K562 (cell line): ENCODE results near the gene GPN3. TPM values are rescaled to one million over a fixed set of nuclear protein-coding genes. Genes with fewer than 3 reads are reported as not detected.

Source experiments
- ATAC-seq: fragments of 200-7000 bp; cut with Tn5 transposase; 3 replicates; pipeline ENCODE4 v1.9.1; 2020; ENCODE audit warnings: moderate library complexity
- BruUV-seq: library from RNA; stranded (reverse); fragments of 400-500 nt; replicated peaks from 2 replicates; lab custom pipeline; 2021; lab: Mats Ljungman, UMichigan
- CTCF ChIA-PET: fragments of 300-600 bp; formaldehyde crosslinking; extraction: SDS; loops from one replicate; lab custom pipeline; 2021; ENCODE audit warnings: low intra/inter-chr PET ratio; lab: Yijun Ruan, JAX
- POLR2A ChIA-PET: fragments of 300-600, 350-650 bp; sonication (Branson Sonifier 250); formaldehyde crosslinking; extraction: SDS; loops from one replicate; lab custom pipeline; 2021; ENCODE audit warnings: antibody characterized with exemption, inconsistent platforms; lab: Yijun Ruan, JAX
- DNase-seq, 4 experiments: peaks; one replicate each; pipeline versions ENCODE4 v3.0.0 to v3.0.0-alpha.2; 2011 to 2018; ENCODE audit warnings: low spot score in 3 of 4, mixed read lengths in 3 of 4; ENCODE audit errors: extremely low read depth in 1 of 4
- FAIRE-seq: peaks from 2 replicates; lab custom pipeline; 2011; peaks lifted over from hg19 to GRCh38; lab: Jason Lieb, UNC
- H2AFZ ChIP-seq: 2 replicates; pipeline ENCODE4 v1.6.0; 2011; ENCODE audit warnings: low read depth, low read length, control low read depth, inconsistent platforms
- H3K27ac ChIP-seq: fragments of 200-600 bp; 3 replicates; pipeline ENCODE4 v1.8.0; 2011; ENCODE audit warnings: low read depth, mild to moderate bottlenecking, control low read depth, inconsistent platforms, low read length, moderate library complexity, mixed read lengths; ENCODE audit errors: extremely low read depth
- H3K27me3 ChIP-seq, 2 experiments: fragments of 300-600 bp in 1 of 2; 2 replicates in 1 of 2; 3 replicates in 1 of 2; pipeline versions ENCODE4 v1.6.0 to v1.8.0; 2011; ENCODE audit warnings: inconsistent platforms in 2 of 2, low read length in 2 of 2, mild to moderate bottlenecking in 1 of 2, mixed read lengths in 1 of 2, moderate library complexity in 1 of 2; ENCODE audit not compliant: control insufficient read depth in 2 of 2, insufficient read depth in 2 of 2
- H3K36me3 ChIP-seq: fragments of 300-600 bp; 3 replicates; pipeline ENCODE4 v1.8.0; 2011; ENCODE audit warnings: mild to moderate bottlenecking, low read length, inconsistent platforms; ENCODE audit not compliant: control insufficient read depth, insufficient read depth
- H3K4me1 ChIP-seq, 2 experiments: fragments of 200-600 bp in 1 of 2; replicated peaks in 1 of 2; 2 replicates in 1 of 2; 3 replicates in 1 of 2; pipeline versions ENCODE4 v1.5.1 to v1.8.0; 2011; ENCODE audit warnings: inconsistent platforms in 2 of 2, low read length in 2 of 2, mild to moderate bottlenecking in 1 of 2, mixed read lengths in 1 of 2, moderate library complexity in 1 of 2; ENCODE audit not compliant: control insufficient read depth in 2 of 2, insufficient read depth in 2 of 2
- H3K4me2 ChIP-seq: 2 replicates; pipeline ENCODE4 v1.6.1; 2011; ENCODE audit warnings: low read length, control low read depth, inconsistent platforms, mixed read lengths; ENCODE audit not compliant: insufficient read depth
- H3K4me3 ChIP-seq: fragments of 200-600 bp; sonication (generic), shearing (Covaris generic); 2 replicates; pipeline ENCODE4 v1.5.1; 2016; ENCODE audit warnings: control low read depth, inconsistent platforms
- H3K79me2 ChIP-seq: fragments of 200-600 bp; 3 replicates; pipeline ENCODE4 v1.8.0; 2011; ENCODE audit warnings: low read length, inconsistent platforms; ENCODE audit not compliant: control insufficient read depth, insufficient read depth
- H3K9ac ChIP-seq, 2 experiments: 2 replicates each; pipeline versions ENCODE4 v1.6.0 to v1.6.1; 2011; ENCODE audit warnings: low read depth in 2 of 2, low read length in 2 of 2, control low read depth in 1 of 2, inconsistent platforms in 1 of 2, mild to moderate bottlenecking in 1 of 2, mixed read lengths in 1 of 2; ENCODE audit not compliant: insufficient read depth in 1 of 2
- H3K9me1 ChIP-seq: one replicate; pipeline ENCODE4 v1.6.0; 2011; ENCODE audit warnings: inconsistent platforms, mild to moderate bottlenecking, low read length, moderate library complexity; ENCODE audit not compliant: control insufficient read depth, insufficient read depth
- H3K9me3 ChIP-seq: replicated peaks from 2 replicates; pipeline ENCODE4 v1.5.1; 2011; ENCODE audit warnings: low read depth, low read length, inconsistent platforms; ENCODE audit not compliant: control insufficient read depth, insufficient read depth
- H4K20me1 ChIP-seq: replicated peaks from 2 replicates; pipeline ENCODE4 v1.6.1; 2011; ENCODE audit warnings: low read length, inconsistent platforms, mixed read lengths; ENCODE audit not compliant: control insufficient read depth, insufficient read depth
- HOXB6 ChIP-seq: fragments of 250-450 bp; sonication (Bioruptor Pico); IDR thresholded peaks from 2 replicates; pipeline ENCODE4 v1.5.1; 2022; ENCODE audit warnings: mild to moderate bottlenecking, borderline replicate concordance
- STAG1 ChIP-seq: sonication (generic); formaldehyde crosslinking; IDR thresholded peaks from 2 replicates; pipeline ENCODE4 v1.5.0; 2020; ENCODE audit warnings: missing genetic modification reagents, borderline replicate concordance
- TCF7 ChIP-seq: sonication (generic); IDR thresholded peaks from 2 replicates; pipeline ENCODE4 v1.6.1; 2016; ENCODE audit warnings: antibody characterized with exemption, borderline replicate concordance
- XRCC5 ChIP-seq: fragments of 200-400 bp; formaldehyde crosslinking; IDR thresholded peaks from 2 replicates; pipeline ENCODE4 v1.6.1; 2017; ENCODE audit warnings: low read depth, mild to moderate bottlenecking, low read length
- ZNF347 ChIP-seq: fragments of 450-650 bp; formaldehyde crosslinking; IDR thresholded peaks from 2 replicates; pipeline ENCODE4 v1.4.0; 2020; ENCODE audit warnings: low read depth, mild to moderate bottlenecking, moderate library complexity
- ZNF436 ChIP-seq: fragments of 250-450, 450-650 bp; sonication (Bioruptor Pico); formaldehyde crosslinking; IDR thresholded peaks from 2 replicates; pipeline ENCODE4 v1.7.0; 2020; ENCODE audit warnings: mild to moderate bottlenecking
- WGBS: fragments of 100-300 bp; shearing (Covaris generic); methylation state at CpG from one replicate; pipeline ENCODE4 v1.1.6; 2016; ENCODE audit warnings: low coverage, mixed read lengths; ENCODE audit not compliant: insufficient coverage; ENCODE audit errors: missing lambda C conversion rate; 5-methylcytosine and 5-hydroxymethylcytosine counted together
- in situ Hi-C: fragments of 300-500 bp; cut with MboI; formaldehyde crosslinking; loops from 4 replicates; pipeline ENCODE4 v1.15.0; 2018; ENCODE audit warnings: inconsistent platforms, mixed read lengths
- intact Hi-C: fragments of 100-400 bp; cut with micrococcal nuclease; formaldehyde crosslinking; loops from 2 replicates; pipeline ENCODE4 v1.14.2; 2022
- polyA plus RNA-seq, 8 experiments: library from polyadenylated mRNA; depleted of rRNA in 4 of 8; stranded (reverse) in 5 of 8; unstranded in 3 of 8; fragments of >200 nt; fragmentation: Nextera tagmentation in 2 of 8; fragmentation: Illumina TruSeq in 1 of 8; extraction: Ambion mirVana in 2 of 8; extraction: Trizol in 1 of 8; gene quantifications; 2 replicates each; pipeline versions ENCODE4 v1.2.1 to v1.2.3, GENCODE V29; 2011 to 2014; ENCODE audit warnings: inconsistent platforms in 1 of 8, missing spikeins in 1 of 8
- total RNA-seq, 7 experiments: library from RNA; depleted of rRNA in 6 of 7; stranded (reverse); fragments of >200 nt in 6 of 7; fragmentation: Illumina TruSeq in 2 of 7; extraction: Trizol in 2 of 7; gene quantifications; 2 replicates each; pipeline versions ENCODE4 v1.2.1 to v1.2.3, GENCODE V29; 2011 to 2021; ENCODE audit warnings: low replicate concordance in 1 of 7
- TF ChIP-seq, protein P1 (sequence below), 3 experiments: IDR thresholded peaks in 2 of 3; conservative IDR thresholded peaks in 1 of 3; 2 replicates each; pipeline ENCODE4 v1.5.1; 2011 to 2012; ENCODE audit warnings: low read length in 3 of 3, mild to moderate bottlenecking in 3 of 3, control low read depth in 2 of 3, improper control_type of control experiment in 1 of 3, inconsistent platforms in 1 of 3, low read depth in 1 of 3, mixed read lengths in 1 of 3, moderate library complexity in 1 of 3; ENCODE audit not compliant: insufficient read depth in 2 of 3
- TF ChIP-seq, protein P2 (sequence below), 2 experiments: fragments of 200-800 bp in 1 of 2; sonication (Bioruptor generic) in 1 of 2; sonication (generic) in 1 of 2; formaldehyde crosslinking in 1 of 2; IDR thresholded peaks in 1 of 2; conservative IDR thresholded peaks in 1 of 2; 2 replicates each; pipeline versions ENCODE4 v1.5.0 to v1.6.1; 2016 to 2020; ENCODE audit warnings: missing compliant biosample characterization in 1 of 2, missing genetic modification characterization in 1 of 2, missing genetic modification reagents in 1 of 2
- TF ChIP-seq, protein P3 (sequence below): sonication (generic); formaldehyde crosslinking; IDR thresholded peaks from 2 replicates; pipeline ENCODE4 v1.8.0; 2023; ENCODE audit warnings: mild to moderate bottlenecking, missing genetic modification reagents
- TF ChIP-seq, protein P4 (sequence below): fragments of 450-650 bp; IDR thresholded peaks from 2 replicates; pipeline ENCODE4 v1.6.1; 2016; ENCODE audit warnings: low read depth, mild to moderate bottlenecking, moderate library complexity
- TF ChIP-seq, protein P5 (sequence below): fragments of 450-650 bp; formaldehyde crosslinking; IDR thresholded peaks from 2 replicates; pipeline ENCODE4 v1.4.0; 2020; ENCODE audit warnings: mild to moderate bottlenecking, moderate library complexity

Gene GPN3
- total and polyA plus RNA-seq, 9 of the 15 experiments (the other 6 are each of a cell fraction or from before 2014, with no cell fraction given) = 35.8 to 123 (median 64.2) TPM

DNA sequence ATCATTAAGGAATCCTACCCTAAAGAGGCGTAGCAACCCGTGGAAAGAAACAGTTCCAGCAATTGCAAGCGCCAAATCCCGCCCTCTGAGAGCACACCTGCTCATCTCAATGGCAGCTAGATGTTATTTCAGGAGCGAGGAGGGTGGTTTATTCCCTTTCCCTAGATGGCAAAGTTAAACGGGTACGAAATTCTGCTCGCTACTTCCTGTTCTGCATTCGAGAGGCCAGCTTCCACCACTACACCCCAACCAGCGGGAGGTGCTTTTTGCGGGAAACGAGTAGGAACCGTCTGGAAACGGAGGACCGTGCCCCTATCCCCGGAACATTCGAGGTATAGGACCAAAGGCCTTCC lies 33.3 kb upstream of the GPN3 start:
- peak overlapping the region; percentile 98 for H2AFZ ChIP-seq
- peak overlapping the region; percentile 95 to 99 for H3K9ac ChIP-seq
- H4K20me1 ChIP-seq = no peaks in the 10 kb centered on the region
- H3K27ac ChIP-seq = peak overlapping the region; percentile 89
- H3K4me3 ChIP-seq = peak overlapping the region; percentile 62
- H3K4me2 ChIP-seq = peak overlapping the region; percentile 96
- DNase-seq (no peak), ATAC-seq (peak; percentile 61), FAIRE-seq (no peak)
- no peaks in the 10 kb centered on the region for H3K27me3 ChIP-seq
- no peaks in the 10 kb centered on the region; the same call in 1 of the 2 replicates for H3K9me3 ChIP-seq
- under 1% methylated on average over 17 of the region's 17 CpGs for WGBS
- in situ Hi-C loops = no loop called here
- H3K9me1 ChIP-seq = no peaks in the 10 kb centered on the region
- peaks cover 13 to 18% of the 10 kb centered on the region in 2 experiments for H3K4me1 ChIP-seq
- H3K79me2 ChIP-seq = peaks cover 56% of the 10 kb centered on the region
- POLR2A ChIA-PET = interaction anchor here (0.6 to 1.9 kb wide), 12 partner anchors 9 to 568 kb away, joined by 3 to 9 read pairs (median 4); partner anchors contain the start of genes ARPC3, FAM216A and GPN3
- intact Hi-C loops = no loop called here
- CTCF ChIA-PET = no interaction called here
- TSS peak; percentile 61 for BruUV-seq
- peaks cover 35% of the 10 kb centered on the region; the same call in 2 of the 3 replicates for H3K36me3 ChIP-seq
- TF ChIP-seq, protein P1, sequence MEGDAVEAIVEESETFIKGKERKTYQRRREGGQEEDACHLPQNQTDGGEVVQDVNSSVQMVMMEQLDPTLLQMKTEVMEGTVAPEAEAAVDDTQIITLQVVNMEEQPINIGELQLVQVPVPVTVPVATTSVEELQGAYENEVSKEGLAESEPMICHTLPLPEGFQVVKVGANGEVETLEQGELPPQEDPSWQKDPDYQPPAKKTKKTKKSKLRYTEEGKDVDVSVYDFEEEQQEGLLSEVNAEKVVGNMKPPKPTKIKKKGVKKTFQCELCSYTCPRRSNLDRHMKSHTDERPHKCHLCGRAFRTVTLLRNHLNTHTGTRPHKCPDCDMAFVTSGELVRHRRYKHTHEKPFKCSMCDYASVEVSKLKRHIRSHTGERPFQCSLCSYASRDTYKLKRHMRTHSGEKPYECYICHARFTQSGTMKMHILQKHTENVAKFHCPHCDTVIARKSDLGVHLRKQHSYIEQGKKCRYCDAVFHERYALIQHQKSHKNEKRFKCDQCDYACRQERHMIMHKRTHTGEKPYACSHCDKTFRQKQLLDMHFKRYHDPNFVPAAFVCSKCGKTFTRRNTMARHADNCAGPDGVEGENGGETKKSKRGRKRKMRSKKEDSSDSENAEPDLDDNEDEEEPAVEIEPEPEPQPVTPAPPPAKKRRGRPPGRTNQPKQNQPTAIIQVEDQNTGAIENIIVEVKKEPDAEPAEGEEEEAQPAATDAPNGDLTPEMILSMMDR (IDR thresholded peaks at IDR 0.05 in 2 of 3, conservative IDR thresholded peaks at IDR 0.05 in 1 of 3; ENCODE audit: insufficient read depth in 2 of 3, low read depth in 1 of 3, low read length in 3 of 3) = no peak
- TF ChIP-seq HOXB6 (CRISPR knock-in tag) (no peak), STAG1 (CRISPR knock-in tag) (no peak), ZNF347 (CRISPR knock-in tag) (no peak), ZNF436 (CRISPR knock-in tag) (no peak), XRCC5 (no peak), TCF7 (no peak)
- TF ChIP-seq, protein P2, sequence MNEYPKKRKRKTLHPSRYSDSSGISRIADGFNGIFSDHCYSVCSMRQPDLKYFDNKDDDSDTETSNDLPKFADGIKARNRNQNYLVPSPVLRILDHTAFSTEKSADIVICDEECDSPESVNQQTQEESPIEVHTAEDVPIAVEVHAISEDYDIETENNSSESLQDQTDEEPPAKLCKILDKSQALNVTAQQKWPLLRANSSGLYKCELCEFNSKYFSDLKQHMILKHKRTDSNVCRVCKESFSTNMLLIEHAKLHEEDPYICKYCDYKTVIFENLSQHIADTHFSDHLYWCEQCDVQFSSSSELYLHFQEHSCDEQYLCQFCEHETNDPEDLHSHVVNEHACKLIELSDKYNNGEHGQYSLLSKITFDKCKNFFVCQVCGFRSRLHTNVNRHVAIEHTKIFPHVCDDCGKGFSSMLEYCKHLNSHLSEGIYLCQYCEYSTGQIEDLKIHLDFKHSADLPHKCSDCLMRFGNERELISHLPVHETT (CRISPR knock-in tag; conservative IDR thresholded peaks at IDR 0.05 in 1 of 2, IDR thresholded peaks at IDR 0.05 in 1 of 2) = no peak
- TF ChIP-seq, protein P3, sequence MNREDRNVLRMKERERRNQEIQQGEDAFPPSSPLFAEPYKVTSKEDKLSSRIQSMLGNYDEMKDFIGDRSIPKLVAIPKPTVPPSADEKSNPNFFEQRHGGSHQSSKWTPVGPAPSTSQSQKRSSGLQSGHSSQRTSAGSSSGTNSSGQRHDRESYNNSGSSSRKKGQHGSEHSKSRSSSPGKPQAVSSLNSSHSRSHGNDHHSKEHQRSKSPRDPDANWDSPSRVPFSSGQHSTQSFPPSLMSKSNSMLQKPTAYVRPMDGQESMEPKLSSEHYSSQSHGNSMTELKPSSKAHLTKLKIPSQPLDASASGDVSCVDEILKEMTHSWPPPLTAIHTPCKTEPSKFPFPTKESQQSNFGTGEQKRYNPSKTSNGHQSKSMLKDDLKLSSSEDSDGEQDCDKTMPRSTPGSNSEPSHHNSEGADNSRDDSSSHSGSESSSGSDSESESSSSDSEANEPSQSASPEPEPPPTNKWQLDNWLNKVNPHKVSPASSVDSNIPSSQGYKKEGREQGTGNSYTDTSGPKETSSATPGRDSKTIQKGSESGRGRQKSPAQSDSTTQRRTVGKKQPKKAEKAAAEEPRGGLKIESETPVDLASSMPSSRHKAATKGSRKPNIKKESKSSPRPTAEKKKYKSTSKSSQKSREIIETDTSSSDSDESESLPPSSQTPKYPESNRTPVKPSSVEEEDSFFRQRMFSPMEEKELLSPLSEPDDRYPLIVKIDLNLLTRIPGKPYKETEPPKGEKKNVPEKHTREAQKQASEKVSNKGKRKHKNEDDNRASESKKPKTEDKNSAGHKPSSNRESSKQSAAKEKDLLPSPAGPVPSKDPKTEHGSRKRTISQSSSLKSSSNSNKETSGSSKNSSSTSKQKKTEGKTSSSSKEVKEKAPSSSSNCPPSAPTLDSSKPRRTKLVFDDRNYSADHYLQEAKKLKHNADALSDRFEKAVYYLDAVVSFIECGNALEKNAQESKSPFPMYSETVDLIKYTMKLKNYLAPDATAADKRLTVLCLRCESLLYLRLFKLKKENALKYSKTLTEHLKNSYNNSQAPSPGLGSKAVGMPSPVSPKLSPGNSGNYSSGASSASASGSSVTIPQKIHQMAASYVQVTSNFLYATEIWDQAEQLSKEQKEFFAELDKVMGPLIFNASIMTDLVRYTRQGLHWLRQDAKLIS (CRISPR knock-in tag) = no peak; the same call in 1 of the 2 replicates
- TF ChIP-seq, protein P4, sequence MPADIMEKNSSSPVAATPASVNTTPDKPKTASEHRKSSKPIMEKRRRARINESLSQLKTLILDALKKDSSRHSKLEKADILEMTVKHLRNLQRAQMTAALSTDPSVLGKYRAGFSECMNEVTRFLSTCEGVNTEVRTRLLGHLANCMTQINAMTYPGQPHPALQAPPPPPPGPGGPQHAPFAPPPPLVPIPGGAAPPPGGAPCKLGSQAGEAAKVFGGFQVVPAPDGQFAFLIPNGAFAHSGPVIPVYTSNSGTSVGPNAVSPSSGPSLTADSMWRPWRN = no peak
- TF ChIP-seq, protein P5, sequence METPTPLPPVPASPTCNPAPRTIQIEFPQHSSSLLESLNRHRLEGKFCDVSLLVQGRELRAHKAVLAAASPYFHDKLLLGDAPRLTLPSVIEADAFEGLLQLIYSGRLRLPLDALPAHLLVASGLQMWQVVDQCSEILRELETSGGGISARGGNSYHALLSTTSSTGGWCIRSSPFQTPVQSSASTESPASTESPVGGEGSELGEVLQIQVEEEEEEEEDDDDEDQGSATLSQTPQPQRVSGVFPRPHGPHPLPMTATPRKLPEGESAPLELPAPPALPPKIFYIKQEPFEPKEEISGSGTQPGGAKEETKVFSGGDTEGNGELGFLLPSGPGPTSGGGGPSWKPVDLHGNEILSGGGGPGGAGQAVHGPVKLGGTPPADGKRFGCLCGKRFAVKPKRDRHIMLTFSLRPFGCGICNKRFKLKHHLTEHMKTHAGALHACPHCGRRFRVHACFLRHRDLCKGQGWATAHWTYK (CRISPR knock-in tag) = no peak
